Measurements from ENCODE around the gene B3GAT3. TPM values are rescaled to one million over a fixed set of nuclear protein-coding genes. Genes with fewer than 3 reads are reported as not detected.

The B3GAT3 gene
- total and polyA plus RNA-seq, 12 donors = 5.9 to 83.3 (median 35.6) TPM

DNA sequence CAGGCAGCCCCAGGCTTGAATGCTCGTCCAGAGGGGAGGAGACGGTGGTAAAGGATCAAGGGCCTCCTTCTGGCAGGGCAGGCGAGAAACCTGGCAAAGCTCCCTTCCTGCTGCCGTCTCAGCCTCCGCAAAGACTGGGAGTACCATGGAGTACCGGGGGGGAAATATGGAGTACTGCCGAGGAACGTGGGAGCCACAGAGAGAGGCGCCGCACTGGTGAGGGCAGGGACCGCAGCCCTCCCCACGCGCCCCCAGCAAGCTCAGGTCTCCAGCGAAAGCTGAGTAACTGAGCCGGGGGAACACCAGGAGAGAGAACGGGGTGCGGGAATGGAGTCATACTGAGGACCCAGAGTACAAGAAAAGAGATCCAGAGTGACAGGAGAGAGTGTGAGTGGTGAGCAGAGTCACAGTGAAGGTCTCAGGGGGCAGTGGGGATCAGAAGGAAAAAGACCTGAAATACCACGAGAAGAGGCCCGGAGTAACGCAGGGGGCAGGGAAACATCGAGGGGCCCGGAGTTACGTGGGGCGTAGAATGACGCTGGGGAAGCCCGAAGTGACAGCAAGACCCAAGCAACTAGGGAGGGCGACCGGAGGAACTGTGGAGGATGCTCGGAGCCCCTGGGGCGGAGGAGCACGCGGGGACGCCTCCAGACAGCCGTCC, 10.0 kb downstream of the B3GAT3 start:
- peak overlapping the region in 3 of 4 donors; percentile 35 to 67 (median 65) for H3K4me3 ChIP-seq
- peaks cover 9 to 19% of the 10 kb centered on the region in 2 donors for H3K4me1 ChIP-seq (replicated peaks in 1 of 2)
- H3K27me3 ChIP-seq = no peaks in the 10 kb centered on the region
- peak in 6 of 7 donors; percentile 53 to 72 (median 57) for DNase-seq
- H3K9me3 ChIP-seq (replicated peaks in 1 of 3) = no peaks in the 10 kb centered on the region
- TF ChIP-seq POLR2A (IDR thresholded peaks at IDR 0.05) = no peak
- TF ChIP-seq, protein P1, sequence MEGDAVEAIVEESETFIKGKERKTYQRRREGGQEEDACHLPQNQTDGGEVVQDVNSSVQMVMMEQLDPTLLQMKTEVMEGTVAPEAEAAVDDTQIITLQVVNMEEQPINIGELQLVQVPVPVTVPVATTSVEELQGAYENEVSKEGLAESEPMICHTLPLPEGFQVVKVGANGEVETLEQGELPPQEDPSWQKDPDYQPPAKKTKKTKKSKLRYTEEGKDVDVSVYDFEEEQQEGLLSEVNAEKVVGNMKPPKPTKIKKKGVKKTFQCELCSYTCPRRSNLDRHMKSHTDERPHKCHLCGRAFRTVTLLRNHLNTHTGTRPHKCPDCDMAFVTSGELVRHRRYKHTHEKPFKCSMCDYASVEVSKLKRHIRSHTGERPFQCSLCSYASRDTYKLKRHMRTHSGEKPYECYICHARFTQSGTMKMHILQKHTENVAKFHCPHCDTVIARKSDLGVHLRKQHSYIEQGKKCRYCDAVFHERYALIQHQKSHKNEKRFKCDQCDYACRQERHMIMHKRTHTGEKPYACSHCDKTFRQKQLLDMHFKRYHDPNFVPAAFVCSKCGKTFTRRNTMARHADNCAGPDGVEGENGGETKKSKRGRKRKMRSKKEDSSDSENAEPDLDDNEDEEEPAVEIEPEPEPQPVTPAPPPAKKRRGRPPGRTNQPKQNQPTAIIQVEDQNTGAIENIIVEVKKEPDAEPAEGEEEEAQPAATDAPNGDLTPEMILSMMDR (IDR thresholded peaks at IDR 0.05) = peak in 1 of 6 experiments; percentile 11
- 2% methylated on average over 34 of the region's 34 CpGs for WGBS, 4 donors
- peaks cover 0 to 39% of the 10 kb centered on the region in 2 donors for H3K36me3 ChIP-seq (replicated peaks in 1 of 2)
- intact Hi-C loops (cut with DNase I) = no loop called here
- peak overlapping the region; percentile 50 to 95 (median 85) for H3K27ac ChIP-seq

GRCh38 chr11:62610814-62611704, 10.7 kb downstream of the B3GAT3 start:
- intact Hi-C loops (cut with DNase I) = no loop called here

DNA sequence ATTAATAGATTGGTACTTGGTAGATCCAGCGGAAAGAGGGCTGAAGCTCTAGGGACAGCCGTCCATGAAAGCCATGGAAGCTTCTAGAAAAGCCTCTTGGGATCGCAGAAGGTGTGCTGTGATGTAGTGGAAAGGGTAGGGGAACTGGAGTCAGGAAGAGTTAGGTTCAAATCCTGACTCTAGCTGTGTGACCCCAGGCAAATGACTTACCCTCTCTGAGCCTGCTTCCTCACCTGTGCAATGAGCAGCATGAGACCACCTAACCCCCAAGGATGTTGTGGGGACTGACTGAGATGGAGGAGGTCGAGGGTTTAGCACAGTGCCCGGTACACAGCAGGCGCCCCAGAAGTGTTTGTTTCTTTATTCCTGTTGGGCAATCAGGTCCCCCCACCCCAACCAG, 11.4 kb downstream of the B3GAT3 start:
- no peaks in the 10 kb centered on the region for H3K9me3 ChIP-seq (replicated peaks in 1 of 3)
- 79 to 90% (median 88%) methylated on average over 4 to 6 of the region's 6 CpGs for WGBS, 4 donors
- intact Hi-C loops (cut with DNase I) = no loop called here
- DNase-seq = no peak
- peak overlapping the region in 1 of 5 donors; percentile 95 for H3K27ac ChIP-seq
- H3K36me3 ChIP-seq (replicated peaks in 1 of 2) = peaks cover 0 to 40% of the 10 kb centered on the region in 2 donors
- H3K27me3 ChIP-seq = no peaks in the 10 kb centered on the region
- H3K4me3 ChIP-seq = no peak overlapping the region
- H3K4me1 ChIP-seq (replicated peaks in 1 of 2) = peaks cover 9 to 19% of the 10 kb centered on the region in 2 donors
- TF ChIP-seq, protein P1 (IDR thresholded peaks at IDR 0.05) = no peak
- TF ChIP-seq POLR2A (IDR thresholded peaks at IDR 0.05) = no peak

More at GRCh38 chr11:62610814-62611704, 10.7 kb downstream of the B3GAT3 start:
- peak overlapping the region in 1 of 4 donors; percentile 67 for H3K4me3 ChIP-seq
- H3K36me3 ChIP-seq (replicated peaks in 1 of 2) = peaks cover 0 to 36% of the 10 kb centered on the region in 2 donors
- H3K9me3 ChIP-seq (replicated peaks in 1 of 3) = no peaks in the 10 kb centered on the region
- no peak for DNase-seq
- H3K4me1 ChIP-seq (replicated peaks in 1 of 2) = peaks cover 9 to 19% of the 10 kb centered on the region in 2 donors
- TF ChIP-seq, protein P1 (IDR thresholded peaks at IDR 0.05) = no peak
- TF ChIP-seq POLR2A (IDR thresholded peaks at IDR 0.05) = no peak
- H3K27ac ChIP-seq = peak overlapping the region in 2 of 5 donors; percentile 93 to 95
- 66 to 77% (median 70%) methylated on average over 12 to 28 of the region's 28 CpGs for WGBS, 4 donors
- H3K27me3 ChIP-seq = no peaks in the 10 kb centered on the region

DNA sequence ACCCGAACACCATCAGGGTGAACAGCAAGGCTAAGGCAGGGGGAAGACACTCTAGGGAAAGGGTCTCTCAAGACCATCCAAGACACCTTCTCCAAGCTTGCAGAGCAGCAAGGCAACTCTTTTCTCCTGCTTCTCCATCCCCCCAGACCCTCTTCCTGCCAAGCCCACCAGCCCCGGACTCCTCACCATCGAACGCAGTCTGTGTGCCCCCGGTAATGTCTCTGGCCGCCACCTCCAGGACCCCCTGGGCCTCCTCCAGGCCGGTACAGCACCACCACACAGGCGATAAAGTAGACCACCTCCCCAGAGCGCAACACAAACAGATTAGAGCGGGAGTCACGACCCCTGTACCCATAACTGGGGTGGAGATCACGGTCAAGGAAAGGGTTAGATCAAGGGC, 13.0 kb downstream of the B3GAT3 start:
- DNase-seq = no peak
- 91 to 94% (median 94%) methylated on average over 12 of the region's 12 CpGs for WGBS, 4 donors
- H3K36me3 ChIP-seq (replicated peaks in 1 of 2) = peaks cover 0 to 42% of the 10 kb centered on the region in 2 donors
- no peak overlapping the region for H3K4me3 ChIP-seq
- TF ChIP-seq, protein P1 (IDR thresholded peaks at IDR 0.05) = no peak
- no peak for TF ChIP-seq POLR2A (IDR thresholded peaks at IDR 0.05)
- intact Hi-C loops (cut with DNase I) = no loop called here
- H3K9me3 ChIP-seq (replicated peaks in 1 of 3) = no peaks in the 10 kb centered on the region
- H3K27me3 ChIP-seq = no peaks in the 10 kb centered on the region
- peaks cover 9 to 19% of the 10 kb centered on the region in 2 donors for H3K4me1 ChIP-seq (replicated peaks in 1 of 2)
- H3K27ac ChIP-seq = no peak overlapping the region
